DMS53 (cell line): ENCODE results near the gene QSOX2.

Experiments
- DNase-seq: peaks from one replicate; lab custom pipeline; 2025; lab: John Stamatoyannopoulos, UW

QSOX2 gene

DNA sequence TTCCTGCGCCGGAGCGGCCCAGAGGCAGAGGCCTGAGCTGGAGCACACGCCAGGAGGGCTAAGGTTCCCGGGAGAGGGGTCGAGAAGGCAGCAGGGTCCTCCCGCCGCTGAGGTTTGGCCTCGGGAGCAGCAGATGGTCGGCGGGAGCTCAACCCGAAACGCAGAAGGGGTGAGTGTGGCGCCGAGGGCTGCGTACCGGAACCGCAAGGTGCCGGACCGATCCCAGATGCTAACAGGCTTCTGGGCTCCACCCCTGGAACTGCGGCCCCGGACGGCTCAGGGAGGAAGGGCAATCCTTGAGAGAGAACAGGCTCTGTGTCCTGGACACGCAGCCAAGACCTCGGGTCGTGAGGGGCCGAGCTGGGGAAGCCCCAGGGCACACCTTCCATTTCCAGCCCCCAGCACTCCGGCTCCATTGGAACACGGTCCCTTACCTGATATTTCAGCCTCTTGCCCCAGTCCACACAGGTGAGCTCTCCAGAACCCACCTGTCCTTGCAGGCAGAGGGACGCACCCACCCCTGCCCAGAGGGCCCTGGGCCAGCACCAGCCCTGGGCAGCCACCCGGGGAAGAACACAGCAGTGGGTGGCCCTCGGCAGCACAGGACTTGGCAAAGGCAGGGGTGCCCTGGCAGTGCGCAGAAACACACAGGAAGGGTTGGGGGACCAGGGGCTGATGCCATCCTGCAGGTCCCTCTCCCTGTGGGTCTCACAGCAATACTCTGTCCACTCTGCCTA lies 42.0 kb downstream of the QSOX2 start:
- DNase-seq, result peak; percentile 42

- DNase-seq, result peak; percentile 45
These were observed 42.9 kb downstream of the QSOX2 start for GRCh38 chr9:136202454-136203407.

DNA sequence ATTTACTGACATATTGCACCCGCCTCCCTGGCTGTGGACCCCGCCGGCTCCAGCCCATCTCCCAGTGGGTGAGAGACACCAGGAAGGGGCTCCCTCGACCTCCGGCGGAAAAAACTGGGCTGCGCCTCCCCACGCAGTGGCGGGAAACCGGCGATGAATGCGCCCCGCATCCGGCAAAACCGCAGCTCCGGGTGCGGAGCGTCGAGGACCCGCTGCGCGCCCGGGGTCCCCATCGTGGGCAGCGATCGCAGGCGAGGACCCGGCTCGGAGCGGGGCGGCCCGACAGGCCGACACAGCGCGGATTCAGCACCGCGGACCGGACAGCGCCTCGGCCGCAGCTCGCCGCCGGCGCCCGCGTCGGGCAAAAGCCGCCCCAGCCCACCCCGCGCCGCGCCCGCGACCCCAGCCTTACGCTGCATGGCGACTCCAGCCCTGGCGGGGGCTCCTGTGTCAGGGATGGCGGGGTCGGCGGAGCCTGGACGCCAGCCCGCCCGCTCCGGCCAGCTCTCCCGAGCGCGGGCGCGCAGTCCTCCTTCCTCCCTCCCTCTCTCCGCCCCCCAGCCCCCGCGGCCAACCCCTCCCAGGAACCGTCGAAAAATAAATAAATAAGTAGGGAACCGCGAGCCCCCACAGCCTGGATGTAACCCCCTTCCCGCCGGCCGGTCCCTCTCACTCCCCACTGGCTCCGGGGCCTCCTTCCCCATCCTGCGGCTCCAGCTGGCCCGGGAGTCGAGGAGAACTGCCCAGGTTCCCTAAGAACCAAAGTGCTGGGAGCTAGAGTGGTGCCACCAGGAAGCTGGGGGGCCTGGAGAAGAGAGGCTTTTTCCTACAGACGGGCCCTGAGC lies 43.8 kb downstream of the QSOX2 start:
- no peak for DNase-seq

DNA sequence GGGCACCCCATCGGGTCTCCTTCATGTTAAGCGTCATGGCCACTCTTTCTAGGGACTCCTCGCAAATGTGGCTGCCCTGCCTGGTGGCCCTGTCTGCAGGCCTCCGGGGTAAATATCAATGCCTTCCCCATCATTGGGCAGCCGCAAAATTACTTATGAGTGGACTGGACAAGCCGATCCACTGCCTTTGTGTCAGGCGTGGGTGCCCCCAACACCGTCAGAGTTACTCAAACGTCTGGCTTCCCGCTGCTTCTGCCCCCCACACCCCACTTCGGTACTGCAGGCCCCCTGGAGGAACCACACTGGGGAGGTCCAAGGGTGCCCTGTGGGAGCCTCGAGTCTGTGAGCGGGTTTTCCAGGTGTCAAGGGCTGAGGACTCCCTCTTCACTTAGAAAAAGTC lies 44.4 kb downstream of the QSOX2 start:
- DNase-seq, result no peak

- DNase-seq, result peak; percentile 29
These were observed 45.2 kb downstream of the QSOX2 start for GRCh38 chr9:136200424-136200823.

- DNase-seq, result peak; percentile 45
These were observed 46.0 kb downstream of the QSOX2 start for GRCh38 chr9:136199391-136200288.

- peak; percentile 76 for DNase-seq
These were observed 47.0 kb downstream of the QSOX2 start for GRCh38 chr9:136198605-136199083.

- no peak for DNase-seq
These were observed 47.5 kb downstream of the QSOX2 start for GRCh38 chr9:136197930-136198604.

DNA sequence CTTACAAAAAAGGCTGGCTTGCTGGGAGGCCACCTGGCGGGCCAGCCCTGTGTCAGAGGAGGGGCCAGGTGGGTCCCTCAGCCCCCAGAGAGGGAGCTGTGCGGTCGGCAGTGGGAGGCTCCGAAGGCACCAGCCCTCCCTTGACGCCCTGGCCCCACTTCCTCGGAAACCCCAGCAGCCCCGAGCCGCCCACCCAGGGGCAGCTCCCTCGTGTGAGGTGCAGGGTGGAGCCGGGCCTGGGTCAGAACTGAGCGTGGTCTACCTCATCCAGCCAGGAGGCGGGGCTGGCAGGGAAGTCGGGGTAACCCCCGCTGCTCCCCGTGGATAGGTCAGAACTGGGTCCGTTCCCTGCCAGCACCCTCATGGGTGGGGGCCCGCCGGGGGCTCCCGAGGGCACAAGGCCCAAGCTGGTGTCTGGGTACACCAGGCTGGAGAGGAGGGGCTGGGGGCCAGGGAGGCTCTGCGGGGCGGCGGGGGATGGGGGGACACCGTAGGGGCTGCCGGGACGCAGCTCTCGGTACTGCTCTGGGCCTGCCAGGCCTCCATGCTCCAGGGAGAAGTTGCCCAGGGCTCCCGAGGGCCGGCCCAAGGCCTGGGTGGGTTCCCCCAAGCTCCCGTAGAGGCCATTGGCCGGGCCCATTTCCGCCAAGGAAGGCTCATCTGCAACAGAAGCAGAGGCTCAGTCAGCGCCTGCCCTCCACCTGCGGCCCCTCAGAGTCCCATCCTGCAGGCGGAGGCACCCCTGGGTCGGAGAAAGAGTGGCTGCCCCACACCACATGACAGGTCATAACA lies 48.3 kb downstream of the QSOX2 start:
- no peak for DNase-seq

DNA sequence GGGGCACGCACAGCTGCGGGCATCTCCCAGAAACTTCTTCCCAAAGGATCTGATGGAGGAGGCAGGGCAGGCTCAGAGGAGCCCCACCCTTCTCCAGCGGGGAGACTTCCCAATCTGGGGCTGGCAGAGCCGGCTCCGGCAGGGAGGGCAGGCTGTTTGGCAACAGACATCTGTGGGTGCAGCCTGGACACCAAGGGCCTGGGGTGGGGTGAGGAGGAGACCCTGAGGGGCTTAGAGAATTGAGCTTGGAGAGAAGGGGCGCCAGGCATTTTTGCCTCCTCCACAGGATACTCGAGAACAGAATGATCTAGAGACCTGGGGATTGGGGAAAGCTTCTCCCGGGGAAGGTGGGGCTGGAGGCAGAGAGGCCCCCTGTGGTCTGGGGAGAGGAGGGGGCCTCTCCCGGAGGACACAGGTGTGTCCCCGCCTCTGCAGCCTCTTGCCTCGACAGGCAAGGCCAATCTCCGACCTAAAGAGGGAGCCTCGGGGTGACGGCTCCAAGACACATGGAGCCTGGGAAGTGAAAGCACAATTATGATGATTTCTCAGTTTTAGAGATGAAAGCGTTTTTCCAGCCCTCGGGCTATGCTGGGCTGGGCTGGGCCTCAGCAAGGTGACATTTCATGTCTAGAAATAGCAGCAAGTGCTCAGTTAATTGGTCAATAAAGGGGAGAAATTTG lies 49.1 kb downstream of the QSOX2 start:
- DNase-seq, result no peak

DNA sequence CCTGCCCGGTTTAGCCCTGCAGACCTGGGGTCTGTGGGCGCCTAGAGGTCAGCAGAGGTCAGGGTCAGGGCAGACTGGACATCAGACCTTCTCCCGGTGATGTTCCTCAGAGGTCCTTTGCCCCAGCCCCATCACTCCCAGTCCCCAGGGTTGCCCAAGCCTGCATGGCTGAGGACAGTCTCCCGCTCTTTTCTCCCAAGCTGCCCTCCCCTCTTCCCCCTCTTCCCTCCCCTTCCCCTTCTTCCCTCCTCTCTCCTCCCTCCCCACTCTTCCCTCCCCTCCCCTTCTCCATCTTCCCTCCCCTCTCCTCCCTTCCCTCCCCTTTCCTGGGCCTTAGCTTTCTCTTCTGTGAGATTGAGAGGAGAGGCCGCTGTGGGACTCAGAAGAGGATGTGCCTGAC lies 51.1 kb downstream of the QSOX2 start:
- DNase-seq, result no peak

DNA sequence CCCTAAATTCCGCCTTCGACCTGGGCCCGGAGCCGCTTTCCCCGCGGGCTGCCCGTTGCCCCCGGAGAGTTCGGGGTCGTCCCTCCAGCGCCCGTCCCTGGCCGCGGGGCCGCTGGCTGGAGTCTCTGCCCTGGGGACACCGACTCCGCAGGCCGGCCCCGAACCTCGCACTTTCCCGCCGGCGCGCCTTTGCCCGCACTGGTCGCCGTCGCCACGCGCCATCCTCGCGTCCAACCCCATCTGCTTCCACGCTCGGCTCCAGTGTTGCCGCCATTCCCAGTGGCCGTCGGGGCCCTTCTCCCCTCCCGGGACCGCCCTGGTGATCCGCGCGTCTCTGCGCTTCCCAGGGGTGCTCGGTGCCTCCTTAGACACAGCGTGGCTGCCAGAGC lies 51.7 kb downstream of the QSOX2 start:
- DNase-seq, result no peak

GRCh38 chr9:136193127-136193890 lies 52.3 kb downstream of the QSOX2 start:
- no peak for DNase-seq

GRCh38 chr9:136192289-136193126 lies 53.1 kb downstream of the QSOX2 start:
- DNase-seq, result no peak

DNA sequence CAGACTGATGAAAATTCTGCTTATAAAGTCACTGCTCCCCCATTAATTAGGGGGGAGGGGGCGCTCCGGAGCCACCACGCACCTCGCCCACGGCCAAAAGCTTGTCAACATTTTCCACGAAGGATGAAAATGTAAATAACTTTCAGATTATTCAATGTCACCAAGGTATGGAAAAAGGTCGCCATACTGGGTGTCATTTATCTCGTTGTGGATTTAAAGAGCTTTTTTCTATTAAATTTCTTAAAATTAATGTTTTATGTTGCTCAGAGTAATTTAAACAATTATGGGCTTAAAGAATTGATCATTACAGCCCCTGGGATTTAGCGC lies 53.7 kb downstream of the QSOX2 start:
- DNase-seq, result no peak

DNA sequence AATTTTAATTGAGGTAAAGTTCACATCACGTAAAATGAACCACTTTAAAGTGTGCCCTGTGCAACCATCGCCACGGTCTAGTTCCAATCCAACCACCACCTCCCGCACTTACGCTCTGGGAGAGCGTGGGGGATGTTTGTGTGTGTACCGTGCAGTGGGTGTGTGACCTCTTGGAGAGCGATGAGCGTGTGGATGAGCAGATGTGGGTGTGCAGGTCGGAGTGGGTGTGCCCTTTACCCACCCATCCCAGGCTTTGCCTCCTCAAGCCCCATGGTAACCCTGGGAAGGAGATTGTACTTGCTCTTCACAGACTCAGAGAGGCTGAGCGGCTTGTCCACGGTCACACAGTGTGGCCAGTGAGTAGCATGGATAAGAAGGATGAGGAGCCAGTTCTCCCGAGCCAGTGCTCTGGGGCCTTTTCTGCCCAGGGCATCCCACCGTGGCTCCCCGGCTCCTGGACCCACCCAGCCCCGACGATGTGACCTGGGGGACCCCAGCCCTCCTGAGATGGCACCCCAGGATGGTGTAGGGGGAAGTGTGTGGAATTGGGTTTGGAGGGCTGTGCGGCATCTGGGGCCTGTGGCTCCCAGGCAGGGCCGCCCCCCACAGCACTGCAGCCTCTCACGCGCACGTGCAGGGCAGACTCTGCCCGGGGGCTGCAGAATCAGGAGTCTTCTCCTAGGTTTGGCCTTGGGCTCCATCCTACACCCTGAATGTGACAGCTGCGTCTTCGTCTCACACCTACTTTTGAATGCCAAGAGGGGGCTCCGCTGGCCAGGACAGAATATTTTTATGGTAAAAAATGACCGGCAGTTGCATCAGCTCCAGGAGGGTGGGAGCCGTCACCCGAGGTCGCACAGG lies 54.3 kb downstream of the QSOX2 start:
- no peak for DNase-seq

- DNase-seq, result no peak
These were observed 55.0 kb downstream of the QSOX2 start for GRCh38 chr9:136190656-136191055.
